SK-N-MC (cell line): ENCODE results near the gene SLC6A19.

Source experiments
- DNase-seq: peaks from one replicate; pipeline ENCODE4 v3.0.0-alpha.2; 2011; ENCODE audit warnings: low read depth, low spot score
- H3K27ac ChIP-seq: fragments of 200-600 bp; sonication (generic); 2 replicates; pipeline ENCODE4 v1.5.1; 2016; ENCODE audit warnings: mixed run types
- H3K36me3 ChIP-seq: fragments of 200-600 bp; sonication (generic); 2 replicates; pipeline ENCODE4 v1.6.1; 2017; ENCODE audit warnings: antibody characterized with exemption, low read length, mixed read lengths; ENCODE audit not compliant: insufficient read depth
- H3K4me3 ChIP-seq: fragments of 200-600 bp; sonication (generic); 2 replicates; pipeline ENCODE4 v1.5.1; 2016
- H3K9ac ChIP-seq: fragments of 200-600 bp; sonication (generic); 2 replicates; pipeline ENCODE4 v1.8.0; 2017; ENCODE audit warnings: mixed run types, mixed read lengths; ENCODE audit not compliant: insufficient read length
- H3K9me3 ChIP-seq: fragments of 200-600 bp; sonication (generic); 2 replicates; pipeline ENCODE4 v1.6.1; 2017; ENCODE audit warnings: low read depth, mild to moderate bottlenecking, antibody characterized with exemption, low read length, moderate library complexity, mixed read lengths
- EZH2 ChIP-seq: fragments of 200-600 bp; sonication (generic); IDR thresholded peaks from one replicate; pipeline ENCODE4 v1.6.1; 2017; ENCODE audit warnings: antibody characterized with exemption
- FOXP2 ChIP-seq: optimal IDR thresholded peaks from 2 replicates; pipeline ENCODE3; 2011; ENCODE audit warnings: mild to moderate bottlenecking, moderate library complexity; ENCODE audit not compliant: insufficient read depth; ENCODE audit errors: extremely low read length, control extremely low read depth
- POLR2AphosphoS5 ChIP-seq: IDR thresholded peaks from 2 replicates; pipeline ENCODE4 v1.6.1; 2012; ENCODE audit warnings: mild to moderate bottlenecking, low read depth, low read length, borderline replicate concordance

The SLC6A19 gene

DNA sequence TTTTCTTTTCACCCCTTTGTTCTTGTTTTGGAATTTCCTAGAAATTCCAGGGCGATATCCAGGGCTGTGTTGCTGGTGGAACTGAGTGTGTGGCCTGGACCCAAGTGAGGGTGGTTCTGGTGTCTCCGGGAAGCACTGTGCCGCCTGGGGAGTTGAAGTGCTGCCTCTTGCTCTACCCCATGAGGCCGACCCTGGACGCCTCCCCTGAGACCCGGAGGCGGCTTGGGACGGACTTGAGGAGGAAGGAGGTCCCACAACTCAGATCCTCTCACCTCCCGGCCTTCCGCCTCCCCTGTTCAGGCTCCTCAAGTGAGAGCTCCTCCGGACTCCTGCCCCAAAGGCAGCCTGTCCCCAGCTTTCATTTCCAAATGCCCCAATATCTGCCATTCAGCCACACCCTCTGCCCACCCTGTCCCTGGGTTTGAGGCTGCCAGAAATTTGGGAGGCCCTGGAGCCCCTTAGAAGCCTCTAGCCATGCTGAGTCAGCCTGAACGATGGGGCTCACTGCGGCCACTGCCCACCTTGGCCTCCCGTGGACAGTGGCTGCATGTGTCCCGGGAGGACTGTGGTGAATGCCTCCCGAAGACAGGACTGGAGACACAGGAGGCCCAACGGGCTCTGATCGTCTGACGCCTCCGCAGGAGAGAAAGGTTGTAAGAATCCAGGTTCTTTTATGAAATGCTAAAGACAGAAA is 42.6 kb upstream of the SLC6A19 start:
- no peak overlapping the region for H3K27ac ChIP-seq
- DNase-seq, result no peak
- no peaks in the 10 kb centered on the region for H3K9me3 ChIP-seq
- H3K4me3 ChIP-seq, result no peak overlapping the region
- no peak for TF ChIP-seq FOXP2
- TF ChIP-seq EZH2, result no peak
- no peak for TF ChIP-seq POLR2AphosphoS5
- H3K36me3 ChIP-seq, result no peaks in the 10 kb centered on the region
- H3K9ac ChIP-seq, result no peak overlapping the region

DNA sequence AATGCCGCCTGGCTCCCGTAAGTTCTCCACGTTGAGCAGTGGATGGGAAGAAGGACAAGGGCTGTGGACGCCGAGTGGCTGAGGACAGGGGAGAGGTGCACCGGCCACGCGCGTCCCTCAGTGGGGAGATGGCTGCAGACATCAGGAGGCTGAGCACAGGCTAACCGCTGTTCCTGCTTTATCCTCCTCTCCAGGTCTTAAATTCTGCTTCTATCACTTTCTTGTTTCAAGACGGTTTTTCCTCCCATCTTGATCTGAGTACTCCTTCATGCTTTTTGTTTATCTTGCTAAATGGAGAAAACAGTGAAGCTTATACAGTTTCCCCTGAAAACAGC is 42.1 kb upstream of the SLC6A19 start:
- Histone ChIP-seq H3K4me3 (no peak overlapping the region), H3K27ac (no peak overlapping the region), H3K9me3 (no peaks in the 10 kb centered on the region), H3K36me3 (no peaks in the 10 kb centered on the region), H3K9ac (no peak overlapping the region)
- no peak for DNase-seq
- TF ChIP-seq FOXP2, result no peak
- no peak for TF ChIP-seq POLR2AphosphoS5
- TF ChIP-seq EZH2, result no peak

DNA sequence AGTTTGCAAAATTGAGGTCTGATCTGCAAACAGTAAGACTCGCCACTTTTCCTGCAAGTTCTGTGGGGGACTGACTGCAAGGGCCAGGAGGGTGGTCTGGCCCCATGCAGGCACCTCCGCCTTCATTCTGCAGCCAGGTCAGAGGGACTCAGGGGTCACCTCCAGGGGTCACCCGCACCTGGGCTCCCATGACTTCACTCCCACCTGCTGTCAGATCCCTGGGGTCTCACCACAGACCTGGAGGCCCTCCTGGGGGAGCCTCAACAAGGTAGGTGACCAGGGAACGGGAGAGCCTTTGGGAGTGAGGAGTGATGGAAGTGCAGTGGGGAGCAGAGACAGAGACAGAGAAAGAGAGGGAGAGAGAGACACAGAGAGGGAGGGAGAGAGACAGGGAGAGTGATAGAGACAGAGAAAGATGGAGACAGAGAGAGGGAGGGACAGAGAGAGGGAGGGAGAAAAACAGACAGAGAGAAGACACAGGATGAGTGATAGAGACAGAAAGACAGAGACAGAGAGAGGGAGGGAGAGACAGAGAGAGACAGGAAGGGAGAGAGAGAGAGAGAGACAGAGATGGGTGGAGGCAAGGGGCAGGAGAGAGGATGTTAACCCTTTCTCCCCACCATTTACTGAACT is 41.5 kb upstream of the SLC6A19 start:
- Histone ChIP-seq H3K9ac (no peak overlapping the region), H3K9me3 (no peaks in the 10 kb centered on the region), H3K36me3 (no peaks in the 10 kb centered on the region), H3K4me3 (no peak overlapping the region), H3K27ac (no peak overlapping the region)
- TF ChIP-seq EZH2, result no peak
- no peak for TF ChIP-seq FOXP2
- TF ChIP-seq POLR2AphosphoS5, result no peak
- DNase-seq, result no peak

DNA sequence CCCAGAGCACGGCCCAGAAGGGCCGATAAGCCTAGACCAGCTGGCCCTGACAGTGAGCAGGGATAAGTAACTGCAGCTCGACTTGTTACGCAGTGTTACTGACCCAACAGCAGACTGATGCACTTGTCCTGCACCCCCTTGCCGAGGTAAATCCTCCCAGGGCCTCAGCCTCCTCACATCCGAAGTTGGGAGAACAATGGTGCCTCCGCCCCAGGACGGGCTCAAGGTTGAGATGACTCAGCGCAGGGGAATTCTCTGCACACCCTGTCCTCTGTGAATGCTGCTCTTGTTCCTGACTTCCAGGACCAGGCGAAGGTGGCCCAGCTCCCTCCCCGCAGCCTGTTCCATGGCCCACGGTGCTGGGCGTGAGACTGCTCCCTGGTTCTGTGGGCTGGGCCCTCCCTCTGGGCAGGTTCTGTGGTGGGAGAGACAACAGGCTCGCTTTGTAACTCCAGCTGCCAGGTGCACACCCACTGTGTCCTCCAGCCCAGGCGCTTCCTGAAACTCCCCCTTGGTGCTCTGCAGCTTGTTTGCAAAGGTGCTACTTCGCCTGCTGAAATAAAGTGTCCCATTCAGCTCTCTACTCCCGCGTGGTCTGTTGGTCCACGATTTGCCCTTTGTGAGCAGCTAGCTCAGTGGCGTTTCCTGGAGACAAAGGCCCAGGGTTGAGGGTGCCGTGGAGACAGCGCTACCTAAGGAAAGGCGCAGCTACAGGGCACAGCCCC is 40.1 kb upstream of the SLC6A19 start:
- H3K4me3 ChIP-seq, result no peak overlapping the region

DNA sequence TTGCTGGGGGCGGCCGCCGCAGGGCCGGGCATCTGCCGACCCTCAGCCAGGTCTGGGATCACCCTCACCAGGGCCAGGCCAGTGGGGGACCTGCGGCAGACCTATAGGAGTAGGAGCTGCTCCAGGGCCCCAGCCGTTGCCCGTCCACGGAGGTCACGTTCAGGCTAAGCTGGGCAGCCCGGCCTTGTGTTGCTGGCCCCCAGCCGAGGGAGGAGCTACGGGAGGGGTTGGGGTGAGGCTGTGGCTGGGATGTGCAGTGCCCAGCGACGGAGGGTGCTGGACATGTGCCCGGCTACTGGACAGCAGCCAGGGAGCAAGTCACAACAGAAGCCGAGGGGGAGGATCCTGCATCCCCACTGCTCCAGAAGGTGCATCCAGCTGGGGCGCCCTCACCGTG is 39.6 kb upstream of the SLC6A19 start:
- H3K9ac ChIP-seq, result no peak overlapping the region
- H3K4me3 ChIP-seq, result no peak overlapping the region
- no peak for DNase-seq
- H3K27ac ChIP-seq, result no peak overlapping the region
- H3K36me3 ChIP-seq, result no peaks in the 10 kb centered on the region
- TF ChIP-seq FOXP2, result no peak
- no peak for TF ChIP-seq POLR2AphosphoS5
- no peak for TF ChIP-seq EZH2
- no peaks in the 10 kb centered on the region for H3K9me3 ChIP-seq

More for the DNA sequence above, 40.1 kb upstream of the SLC6A19 start:
- H3K27ac ChIP-seq, result no peak overlapping the region
- no peak for DNase-seq
- no peak for TF ChIP-seq EZH2
- TF ChIP-seq FOXP2, result no peak
- TF ChIP-seq POLR2AphosphoS5, result no peak
- no peaks in the 10 kb centered on the region for H3K9me3 ChIP-seq
- no peak overlapping the region for H3K9ac ChIP-seq
- no peaks in the 10 kb centered on the region for H3K36me3 ChIP-seq

DNA sequence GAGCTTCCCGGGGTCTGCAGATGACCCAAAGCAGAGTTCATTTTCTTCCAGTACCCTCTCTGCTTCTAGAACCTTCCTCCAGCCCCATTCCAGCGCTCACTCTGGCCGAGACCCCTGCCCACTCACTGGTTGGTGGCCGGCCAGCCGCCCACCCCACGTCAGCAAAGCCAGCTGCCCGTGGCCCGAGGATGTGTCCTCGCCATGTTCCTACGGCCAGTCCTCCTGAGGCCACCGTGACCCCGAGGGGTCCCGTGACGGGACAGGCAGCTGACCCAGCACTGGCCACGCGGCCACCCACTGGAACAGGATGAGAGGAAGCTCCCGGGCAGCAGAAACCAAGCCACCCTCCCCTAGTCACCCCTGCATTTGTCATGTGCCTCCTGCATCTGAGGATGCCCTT is 39.1 kb upstream of the SLC6A19 start:
- DNase-seq, result no peak
- Histone ChIP-seq H3K36me3 (no peaks in the 10 kb centered on the region), H3K9me3 (no peaks in the 10 kb centered on the region), H3K27ac (no peak overlapping the region), H3K4me3 (no peak overlapping the region), H3K9ac (no peak overlapping the region)
- no peak for TF ChIP-seq POLR2AphosphoS5

DNA sequence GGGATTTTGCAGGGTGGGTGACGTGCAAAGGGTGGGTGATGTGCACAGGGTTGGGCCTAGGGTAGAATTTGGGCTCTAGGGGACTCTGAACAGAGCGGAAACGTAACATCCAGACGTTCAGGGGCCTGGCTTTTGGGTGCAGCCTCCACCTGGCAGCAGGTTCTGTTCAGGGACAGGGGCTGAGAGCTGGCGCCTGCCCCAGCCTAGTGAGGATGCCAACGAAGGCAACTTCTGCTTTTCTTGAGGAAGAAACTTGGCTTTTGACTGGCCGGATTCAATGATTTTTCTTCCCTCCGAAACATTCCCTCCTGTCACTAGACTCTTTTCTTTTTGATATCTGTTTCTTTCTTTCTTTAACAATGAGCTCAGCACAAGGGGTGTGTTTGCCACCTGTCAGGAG is 38.6 kb upstream of the SLC6A19 start:
- TF ChIP-seq FOXP2 (no peak), POLR2AphosphoS5 (no peak), EZH2 (no peak)
- Histone ChIP-seq H3K9ac (no peak overlapping the region), H3K36me3 (no peaks in the 10 kb centered on the region), H3K4me3 (no peak overlapping the region), H3K9me3 (no peaks in the 10 kb centered on the region), H3K27ac (no peak overlapping the region)
- DNase-seq, result no peak

DNA sequence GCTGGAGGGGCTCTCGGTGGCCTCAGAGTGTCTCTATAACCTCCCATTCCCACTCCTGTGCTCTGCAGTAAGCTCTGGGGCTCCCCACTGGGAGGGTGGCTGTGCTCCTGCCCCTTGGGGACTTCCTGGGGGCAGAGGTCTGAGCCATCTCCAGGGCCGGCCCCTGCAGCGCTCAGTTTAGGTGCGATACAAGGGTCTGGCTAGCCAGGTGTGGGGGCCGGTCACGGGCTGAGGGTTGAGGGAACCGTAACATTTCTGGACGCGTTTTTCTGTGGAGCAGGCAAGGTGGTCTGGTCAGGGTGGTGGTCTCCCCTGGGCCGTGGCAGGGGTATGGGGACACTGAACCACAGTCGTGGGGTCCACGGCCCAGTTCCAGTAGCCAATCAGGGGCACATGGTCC is 38.0 kb upstream of the SLC6A19 start:
- Histone ChIP-seq H3K27ac (no peak overlapping the region), H3K4me3 (no peak overlapping the region), H3K36me3 (no peaks in the 10 kb centered on the region), H3K9ac (no peak overlapping the region), H3K9me3 (no peaks in the 10 kb centered on the region)
- TF ChIP-seq EZH2 (no peak), FOXP2 (no peak), POLR2AphosphoS5 (no peak)
- no peak for DNase-seq

DNA sequence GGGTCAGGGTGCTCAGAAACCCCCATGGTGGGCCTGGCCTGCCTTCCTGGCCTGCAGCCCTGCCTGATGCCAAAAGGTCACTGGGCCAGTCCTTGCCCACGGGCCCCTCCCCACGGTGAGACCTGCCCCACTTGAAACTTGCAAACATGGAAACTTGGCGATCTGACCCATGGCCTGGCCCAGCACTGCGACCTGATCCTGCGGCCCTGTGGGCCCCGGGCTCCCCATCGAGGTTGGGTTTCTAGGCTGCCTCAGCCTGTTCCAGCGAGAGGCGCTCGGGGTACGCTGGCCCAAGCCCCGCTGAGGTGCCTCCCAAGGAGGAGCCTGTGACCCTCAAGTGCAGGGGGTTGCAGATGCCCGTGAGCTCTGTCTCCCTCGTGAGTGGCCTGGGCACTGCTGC is 37.5 kb upstream of the SLC6A19 start:
- TF ChIP-seq POLR2AphosphoS5 (no peak), EZH2 (no peak), FOXP2 (no peak)
- no peak overlapping the region for H3K4me3 ChIP-seq
- no peak overlapping the region for H3K9ac ChIP-seq
- H3K36me3 ChIP-seq, result no peaks in the 10 kb centered on the region
- H3K27ac ChIP-seq, result no peak overlapping the region
- no peaks in the 10 kb centered on the region for H3K9me3 ChIP-seq
- no peak for DNase-seq
